DMS 273 treated with DMSO at 0.1 percent for 48 hours (cell line): ENCODE data around the gene FAM168A.
A peak's percentile ranks its signal among the peaks of the same experiment; 100 is the strongest.
"Not testable (repeated sequence)": the region's sequence is repeated elsewhere in the genome, so short reads cannot be mapped to it uniquely, and the experiment has no call there.

Source experiments
- DNase-seq: peaks from one replicate; lab custom pipeline; 2025; lab: John Stamatoyannopoulos, UW

Gene FAM168A

GRCh38 chr11:73596547-73596946, 1.4 kb downstream of the FAM168A start:
- DNase-seq = no peak

- no peak for DNase-seq
Measured at GRCh38 chr11:73592640-73593039, 5.3 kb downstream of the FAM168A start.

DNA sequence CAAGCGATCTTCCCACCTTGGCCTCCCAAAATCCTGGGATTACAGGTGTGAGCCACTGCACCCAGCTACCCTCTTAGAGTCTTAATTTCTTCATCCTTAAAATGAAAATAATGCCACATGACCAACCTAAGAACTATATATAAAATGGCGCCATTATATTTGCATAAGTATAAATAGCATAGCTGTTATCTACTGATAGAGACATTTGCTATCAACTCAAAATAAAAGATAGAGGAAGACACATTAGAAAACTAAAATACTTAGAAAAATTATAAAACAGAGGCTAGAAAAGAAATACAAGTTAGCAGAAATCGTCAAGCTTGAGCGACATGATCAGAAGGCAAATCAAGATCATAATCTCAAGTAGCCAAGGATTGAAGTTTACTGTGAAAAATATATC, 6.2 kb downstream of the FAM168A start:
- DNase-seq = no peak

GRCh38 chr11:73590991-73591390, 6.9 kb downstream of the FAM168A start:
- no peak for DNase-seq

GRCh38 chr11:73586791-73587190, 11.1 kb downstream of the FAM168A start:
- no peak for DNase-seq

DNA sequence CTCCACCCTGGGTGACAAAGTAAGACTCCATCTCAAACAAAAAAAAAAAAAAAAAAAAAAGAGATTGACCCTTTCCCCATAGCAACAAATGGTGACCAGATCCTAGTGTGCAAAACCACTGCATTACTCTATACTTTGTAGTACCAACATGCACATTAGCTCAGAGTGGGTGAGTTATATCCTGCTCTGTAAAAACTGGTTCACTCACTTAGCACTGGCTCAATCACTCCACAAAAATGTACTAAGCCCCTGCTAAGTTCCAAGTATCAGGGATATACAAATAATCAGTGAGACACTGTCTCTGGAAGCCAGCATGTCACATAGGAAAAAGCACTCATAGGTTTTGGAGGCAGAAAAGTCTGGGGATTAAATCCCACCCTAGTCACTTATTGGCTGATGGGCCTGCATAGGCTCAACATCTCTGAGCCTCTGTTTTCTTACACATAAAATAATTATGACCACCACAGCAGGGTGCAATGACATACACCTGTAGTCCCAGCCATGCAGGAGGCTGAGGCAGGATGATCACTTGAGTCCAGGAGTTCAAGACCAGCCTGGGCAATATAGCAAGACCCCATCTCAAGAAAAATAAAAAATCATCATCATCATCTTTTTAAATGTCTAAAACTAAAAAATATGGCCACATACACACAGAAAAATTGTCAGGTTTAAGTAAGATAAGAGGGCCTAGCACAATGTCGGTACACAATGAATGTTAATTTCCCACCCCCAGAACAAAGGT, 11.9 kb downstream of the FAM168A start:
- DNase-seq = no peak

- DNase-seq = no peak
Measured at GRCh38 chr11:73584831-73585230, 13.1 kb downstream of the FAM168A start.

DNA sequence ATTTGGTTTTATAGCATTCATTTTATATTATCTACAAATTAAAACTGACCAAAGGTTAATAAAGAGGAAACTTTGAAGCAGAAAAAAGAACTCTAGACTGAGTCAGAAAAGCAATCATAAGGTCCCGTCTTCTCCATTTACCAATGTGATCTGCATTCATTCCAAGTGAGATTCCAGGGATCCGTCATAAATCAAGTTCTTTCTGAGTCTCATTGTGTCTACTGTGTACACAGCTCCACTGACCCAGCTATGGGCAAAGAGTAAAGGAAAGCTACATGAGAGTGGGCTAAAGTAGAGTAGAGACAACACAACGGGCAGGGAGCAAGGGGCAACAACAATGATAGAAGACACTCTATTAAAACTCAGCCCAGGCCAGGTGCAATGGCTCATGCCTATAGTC, 15.3 kb downstream of the FAM168A start:
- DNase-seq = no peak

GRCh38 chr11:73580749-73581148, 17.2 kb downstream of the FAM168A start:
- DNase-seq = not testable (repeated sequence)

DNA sequence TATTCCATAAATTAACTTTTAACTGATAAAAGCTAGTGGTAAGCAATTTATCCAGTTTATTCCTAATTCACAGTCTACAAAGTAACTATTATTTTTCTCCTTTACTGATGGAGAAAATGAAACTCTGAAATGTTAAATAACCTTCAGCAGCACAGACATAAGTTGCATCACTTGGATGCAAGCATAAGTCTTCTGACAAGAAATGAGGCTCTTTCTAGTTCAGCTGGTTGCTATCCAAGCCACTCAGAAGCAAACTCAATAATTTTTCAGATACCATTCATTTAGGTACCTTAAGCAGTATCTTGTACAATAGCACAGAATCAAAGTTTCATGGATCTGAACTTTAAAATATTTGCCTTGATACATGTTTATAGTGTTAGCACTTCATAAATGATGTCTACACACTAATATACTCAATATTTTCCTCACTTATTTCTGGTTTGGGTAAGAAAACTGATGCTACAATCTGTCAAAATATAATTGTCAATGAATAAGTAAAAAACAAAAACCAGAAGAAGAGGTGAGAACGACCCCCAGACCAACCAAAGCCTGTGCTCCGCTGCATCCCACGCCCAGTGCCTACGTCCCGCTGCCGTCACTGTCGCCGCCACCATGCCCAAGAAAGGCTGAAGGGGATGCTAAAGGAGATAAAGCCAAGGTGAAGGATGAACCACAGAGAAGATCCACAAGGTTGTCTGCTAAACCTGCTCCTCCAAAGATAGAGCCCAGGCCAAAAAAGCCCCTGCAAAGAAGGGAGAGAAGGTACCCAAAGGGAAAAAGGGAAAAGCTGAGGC, 18.1 kb downstream of the FAM168A start:
- DNase-seq = no peak

- no peak for DNase-seq
Measured at GRCh38 chr11:73578592-73579185, 19.2 kb downstream of the FAM168A start.

- DNase-seq = peak; percentile 19
Measured at GRCh38 chr11:73577496-73577917, 20.4 kb downstream of the FAM168A start.

GRCh38 chr11:73576185-73576614, 21.7 kb downstream of the FAM168A start:
- no peak for DNase-seq

GRCh38 chr11:73571982-73572381, 25.9 kb downstream of the FAM168A start:
- DNase-seq = not testable (repeated sequence)

GRCh38 chr11:73570415-73571114, 27.3 kb downstream of the FAM168A start:
- DNase-seq = no peak

DNA sequence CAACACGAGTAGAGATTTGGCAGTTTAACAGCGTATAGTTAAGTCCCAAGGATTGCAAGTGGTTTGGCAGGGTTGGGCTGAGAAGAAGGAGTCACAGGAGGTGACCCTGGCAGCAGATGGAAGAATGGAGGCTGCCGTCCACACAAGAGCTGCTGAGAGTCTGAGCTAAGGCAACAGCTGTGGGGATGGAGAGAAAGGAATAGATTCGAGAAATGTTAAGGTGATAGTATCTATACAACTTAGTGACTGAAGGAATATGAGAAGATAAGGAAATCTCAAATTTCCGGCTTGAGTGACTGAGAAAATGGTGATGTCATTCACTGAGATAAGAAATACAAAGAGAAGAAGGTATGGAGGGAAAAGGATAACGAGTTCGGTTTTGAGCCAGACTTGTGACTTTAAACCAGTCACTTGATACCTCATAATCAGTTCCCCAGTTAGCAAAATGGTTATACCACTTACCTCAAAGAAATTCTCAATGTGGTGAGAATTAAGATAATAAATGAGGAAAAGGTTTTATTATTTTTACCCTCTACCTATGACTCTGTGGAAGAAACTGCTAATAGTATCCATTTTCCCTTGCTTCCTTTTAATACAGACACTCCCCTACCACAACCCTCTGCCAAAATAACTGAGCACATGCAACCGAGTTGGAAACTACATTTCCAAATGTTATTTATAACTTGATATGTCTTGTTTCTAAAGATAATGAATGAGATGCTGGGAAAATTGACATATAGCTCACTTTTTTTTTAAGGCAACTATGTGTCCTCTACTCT, 30.7 kb downstream of the FAM168A start:
- peak; percentile 39 for DNase-seq

DNA sequence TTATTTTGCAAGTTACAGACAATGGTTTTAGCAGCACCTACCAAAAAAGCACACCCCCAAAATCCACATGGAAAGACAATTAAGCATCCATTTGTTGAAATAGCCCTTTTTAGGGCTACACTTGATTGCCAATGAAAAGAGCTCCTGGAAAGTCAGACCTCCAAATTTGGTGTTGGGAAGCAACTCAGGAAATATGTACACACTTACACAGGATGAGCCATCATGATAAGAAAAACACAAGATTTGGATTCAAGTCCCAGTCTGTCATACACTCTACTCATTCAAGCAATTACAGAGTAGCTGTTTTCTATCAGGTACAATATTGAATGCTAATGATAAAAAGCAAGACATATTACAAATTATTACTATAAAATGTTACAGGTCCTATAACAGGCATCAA, 31.5 kb downstream of the FAM168A start:
- DNase-seq = no peak

- DNase-seq = no peak
Measured at GRCh38 chr11:73565804-73566203, 32.1 kb downstream of the FAM168A start.

GRCh38 chr11:73564903-73565302, 33.0 kb downstream of the FAM168A start:
- DNase-seq = no peak

- DNase-seq = no peak
Measured at GRCh38 chr11:73563539-73564200, 34.2 kb downstream of the FAM168A start.

DNA sequence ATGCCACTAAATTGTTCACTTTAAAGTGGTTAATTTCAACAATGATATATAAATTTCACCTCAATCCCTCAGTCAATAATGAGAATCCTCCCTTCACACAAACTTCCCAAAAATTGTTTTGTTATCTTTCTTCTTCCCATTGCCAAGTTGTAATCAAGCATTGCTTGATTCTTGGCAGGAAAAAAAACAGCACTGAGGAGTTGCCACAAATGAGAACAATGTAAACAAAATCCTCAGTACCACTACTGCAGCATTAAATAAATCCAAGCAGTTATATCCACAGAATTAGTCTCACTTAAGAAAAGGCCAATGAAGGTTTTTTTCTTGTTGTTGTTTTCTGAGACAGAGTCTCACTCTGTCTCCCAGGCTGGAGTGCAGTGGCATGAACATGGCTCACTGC, 38.2 kb downstream of the FAM168A start:
- no peak for DNase-seq
